K562 (cell line): Measurements from ENCODE around the gene EFHD2.
A peak's percentile ranks its signal among the peaks of the same experiment; 100 is the strongest.

Experiments used
- CREB5 ChIP-seq: fragments of 250-450 bp; sonication (Bioruptor Pico); IDR thresholded peaks from 2 replicates; pipeline ENCODE4 v1.5.0; 2020; ENCODE audit warnings: mild to moderate bottlenecking
- CTCF ChIP-seq, 3 experiments: IDR thresholded peaks in 2 of 3; conservative IDR thresholded peaks in 1 of 3; 2 replicates each; pipeline ENCODE4 v1.5.1; 2011 to 2012; ENCODE audit warnings: low read length in 3 of 3, mild to moderate bottlenecking in 3 of 3, control low read depth in 2 of 3, improper control_type of control experiment in 1 of 3, inconsistent platforms in 1 of 3, low read depth in 1 of 3, mixed read lengths in 1 of 3, moderate library complexity in 1 of 3; ENCODE audit not compliant: insufficient read depth in 2 of 3
- EZH2 ChIP-seq: IDR thresholded peaks from 2 replicates; pipeline ENCODE4 v1.6.1; 2012; ENCODE audit warnings: low read depth, mild to moderate bottlenecking, inconsistent platforms, low read length, borderline replicate concordance
- IRF1 ChIP-seq: sonication (generic); formaldehyde crosslinking; IDR thresholded peaks from 2 replicates; pipeline ENCODE4 v1.8.0; 2022; ENCODE audit warnings: missing genetic modification reagents, mild to moderate bottlenecking, borderline replicate concordance
- MTA2 ChIP-seq: fragments of 450-650 bp; IDR thresholded peaks from 2 replicates; pipeline ENCODE4 v1.6.1; 2016; ENCODE audit warnings: low read depth
- POLR2G ChIP-seq: fragments of 200-400 bp; formaldehyde crosslinking; IDR thresholded peaks from 2 replicates; pipeline ENCODE4 v1.6.1; 2017; ENCODE audit warnings: low read depth, mild to moderate bottlenecking, antibody characterized with exemption, low read length, moderate library complexity
- SRSF9 ChIP-seq: fragments of 200-400 bp; formaldehyde crosslinking; IDR thresholded peaks from 2 replicates; pipeline ENCODE4 v1.6.1; 2017; ENCODE audit warnings: low read depth, low read length, borderline replicate concordance
- SUPT5H ChIP-seq: fragments of 450-650 bp; IDR thresholded peaks from 2 replicates; pipeline ENCODE4 v1.6.1; 2016
- ZBED1 ChIP-seq: IDR thresholded peaks from 2 replicates; pipeline ENCODE4 v1.6.1; 2014
- ZNF318 ChIP-seq, 2 experiments: fragments of 450-650 bp; IDR thresholded peaks; 2 replicates each; pipeline ENCODE4 v1.6.1; 2016; ENCODE audit warnings: mild to moderate bottlenecking in 2 of 2, borderline replicate concordance in 1 of 2, low read depth in 1 of 2, moderate library complexity in 1 of 2

GRCh38 chr1:15409388-15410222 is at the start of gene EFHD2:
- TF ChIP-seq ZBED1 (no peak), POLR2G (peak; percentile 96), EZH2 (no peak), CTCF (IDR thresholded peaks at IDR 0.05 in 2 of 3, conservative IDR thresholded peaks at IDR 0.05 in 1 of 3; ENCODE audit: insufficient read depth in 2 of 3, low read depth in 1 of 3, low read length in 3 of 3) (no peak), CREB5 (CRISPR knock-in tag) (no peak), SUPT5H (no peak), SRSF9 (no peak), ZNF318 (IDR thresholded peaks at IDR 0.05; ENCODE audit: borderline replicate concordance in 1 of 2, low read depth in 1 of 2) (no peak), MTA2 (no peak), IRF1 (CRISPR knock-in tag) (no peak)
